ENCODE results near the gene F2RL3. TPM values are rescaled to one million over a fixed set of nuclear protein-coding genes. Genes with fewer than 3 reads are reported as not detected.

Gene F2RL3
- total and polyA plus RNA-seq, 5 donors from 2014 or later = 0.10 TPM; not detected in 4

GRCh38 chr19:16853066-16853465, 35.7 kb upstream of the F2RL3 start:
- Mint-ChIP-seq H3K36me3 (peaks cover 33% of the 10 kb centered on the region), H3K27me3 (no peaks in the 10 kb centered on the region), H3K4me1 (peaks cover 0 to under 1% (median 0%) of the 10 kb centered on the region in 4 donors), H3K27ac (no peak overlapping the region), H3K9me3 (no peaks in the 10 kb centered on the region), H3K4me3 (no peak overlapping the region)
- Histone ChIP-seq H3K9me3 (ENCODE audit: control insufficient read depth in 2 of 2, low read length in 2 of 2) (no peaks in the 10 kb centered on the region), H3K27ac (ENCODE audit: insufficient read depth, low read length, poor library complexity, severe bottlenecking) (no peak overlapping the region), H3K27me3 (ENCODE audit: control insufficient read depth, insufficient read depth, low read length) (no peaks in the 10 kb centered on the region), H3K4me3 (ENCODE audit: low read depth, low read length) (no peak overlapping the region), H3K4me1 (ENCODE audit: control insufficient read depth, insufficient read depth, low read length, poor library complexity, severe bottlenecking) (no peaks in the 10 kb centered on the region), H3K36me3 (ENCODE audit: control insufficient read depth, insufficient read depth, low read length) (peaks cover 53% of the 10 kb centered on the region)
- DNase-seq (no peak), ATAC-seq (ENCODE audit: low read depth in 2 of 2) (no peak)

GRCh38 chr19:16856091-16856490, 32.7 kb upstream of the F2RL3 start:
- Histone ChIP-seq H3K36me3 (ENCODE audit: control insufficient read depth, insufficient read depth, low read length) (peaks cover 33% of the 10 kb centered on the region), H3K4me3 (ENCODE audit: low read depth, low read length) (no peak overlapping the region), H3K4me1 (ENCODE audit: control insufficient read depth, insufficient read depth, low read length, poor library complexity, severe bottlenecking) (no peaks in the 10 kb centered on the region), H3K27ac (ENCODE audit: insufficient read depth, low read length, poor library complexity, severe bottlenecking) (no peak overlapping the region), H3K9me3 (ENCODE audit: control insufficient read depth in 2 of 2, low read length in 2 of 2) (no peaks in the 10 kb centered on the region), H3K27me3 (ENCODE audit: control insufficient read depth, insufficient read depth, low read length) (no peaks in the 10 kb centered on the region)
- no peak overlapping the region for H3K4me3 Mint-ChIP-seq
- no peak for ATAC-seq (ENCODE audit: low read depth in 2 of 2)
- no peaks in the 10 kb centered on the region for H3K9me3 Mint-ChIP-seq
- peak overlapping the region in 1 of 3 donors; percentile 75 for H3K27ac Mint-ChIP-seq
- DNase-seq = no peak
- peaks cover 0 to 1% (median 0%) of the 10 kb centered on the region in 4 donors for H3K4me1 Mint-ChIP-seq
- H3K36me3 Mint-ChIP-seq = peaks cover 34% of the 10 kb centered on the region
- no peaks in the 10 kb centered on the region for H3K27me3 Mint-ChIP-seq

GRCh38 chr19:16859626-16860025, 29.2 kb upstream of the F2RL3 start:
- H3K27ac ChIP-seq (ENCODE audit: insufficient read depth, low read length, poor library complexity, severe bottlenecking) = no peak overlapping the region
- Mint-ChIP-seq H3K4me3 (no peak overlapping the region), H3K27me3 (no peaks in the 10 kb centered on the region), H3K9me3 (no peaks in the 10 kb centered on the region), H3K36me3 (peaks cover 37% of the 10 kb centered on the region), H3K27ac (no peak overlapping the region), H3K4me1 (peaks cover 0 to 2% (median under 1%) of the 10 kb centered on the region in 4 donors)
- DNase-seq (no peak), ATAC-seq (ENCODE audit: low read depth in 2 of 2) (no peak)
- H3K36me3 ChIP-seq (ENCODE audit: control insufficient read depth, insufficient read depth, low read length) = peaks cover 26% of the 10 kb centered on the region
- no peak overlapping the region for H3K4me3 ChIP-seq (ENCODE audit: low read depth, low read length)
- no peaks in the 10 kb centered on the region for H3K4me1 ChIP-seq (ENCODE audit: control insufficient read depth, insufficient read depth, low read length, poor library complexity, severe bottlenecking)
- no peaks in the 10 kb centered on the region for H3K27me3 ChIP-seq (ENCODE audit: control insufficient read depth, insufficient read depth, low read length)
- H3K9me3 ChIP-seq (ENCODE audit: control insufficient read depth in 2 of 2, low read length in 2 of 2) = no peaks in the 10 kb centered on the region

GRCh38 chr19:16860118-16860517, 28.7 kb upstream of the F2RL3 start:
- peaks cover 0 to 2% (median under 1%) of the 10 kb centered on the region in 4 donors for H3K4me1 Mint-ChIP-seq
- Histone ChIP-seq H3K27ac (ENCODE audit: insufficient read depth, low read length, poor library complexity, severe bottlenecking) (no peak overlapping the region), H3K9me3 (ENCODE audit: control insufficient read depth in 2 of 2, low read length in 2 of 2) (no peaks in the 10 kb centered on the region), H3K36me3 (ENCODE audit: control insufficient read depth, insufficient read depth, low read length) (peaks cover 25% of the 10 kb centered on the region), H3K4me1 (ENCODE audit: control insufficient read depth, insufficient read depth, low read length, poor library complexity, severe bottlenecking) (no peaks in the 10 kb centered on the region), H3K27me3 (ENCODE audit: control insufficient read depth, insufficient read depth, low read length) (no peaks in the 10 kb centered on the region), H3K4me3 (ENCODE audit: low read depth, low read length) (no peak overlapping the region)
- H3K27ac Mint-ChIP-seq = no peak overlapping the region
- peaks cover 32% of the 10 kb centered on the region for H3K36me3 Mint-ChIP-seq
- no peak overlapping the region for H3K4me3 Mint-ChIP-seq
- no peaks in the 10 kb centered on the region for H3K9me3 Mint-ChIP-seq
- DNase-seq = no peak
- no peak for ATAC-seq (ENCODE audit: low read depth in 2 of 2)
- H3K27me3 Mint-ChIP-seq = no peaks in the 10 kb centered on the region

GRCh38 chr19:16861011-16861410, 27.8 kb upstream of the F2RL3 start:
- Histone ChIP-seq H3K36me3 (ENCODE audit: control insufficient read depth, insufficient read depth, low read length) (peaks cover 33% of the 10 kb centered on the region), H3K4me3 (ENCODE audit: low read depth, low read length) (no peak overlapping the region), H3K4me1 (ENCODE audit: control insufficient read depth, insufficient read depth, low read length, poor library complexity, severe bottlenecking) (no peaks in the 10 kb centered on the region), H3K9me3 (ENCODE audit: control insufficient read depth in 2 of 2, low read length in 2 of 2) (no peaks in the 10 kb centered on the region), H3K27me3 (ENCODE audit: control insufficient read depth, insufficient read depth, low read length) (no peaks in the 10 kb centered on the region), H3K27ac (ENCODE audit: insufficient read depth, low read length, poor library complexity, severe bottlenecking) (no peak overlapping the region)
- Mint-ChIP-seq H3K36me3 (peaks cover 34% of the 10 kb centered on the region), H3K9me3 (no peaks in the 10 kb centered on the region), H3K4me1 (peaks cover 0 to 2% (median under 1%) of the 10 kb centered on the region in 4 donors), H3K27ac (no peak overlapping the region), H3K27me3 (no peaks in the 10 kb centered on the region), H3K4me3 (no peak overlapping the region)
- no peak for ATAC-seq (ENCODE audit: low read depth in 2 of 2)
- DNase-seq = no peak

GRCh38 chr19:16861834-16862233, 27.0 kb upstream of the F2RL3 start:
- no peaks in the 10 kb centered on the region for H3K27me3 ChIP-seq (ENCODE audit: control insufficient read depth, insufficient read depth, low read length)
- Mint-ChIP-seq H3K27me3 (no peaks in the 10 kb centered on the region), H3K4me1 (peaks cover 0 to 2% (median under 1%) of the 10 kb centered on the region in 4 donors), H3K36me3 (peaks cover 34% of the 10 kb centered on the region), H3K4me3 (no peak overlapping the region), H3K27ac (no peak overlapping the region), H3K9me3 (no peaks in the 10 kb centered on the region)
- H3K4me1 ChIP-seq (ENCODE audit: control insufficient read depth, insufficient read depth, low read length, poor library complexity, severe bottlenecking) = no peaks in the 10 kb centered on the region
- H3K9me3 ChIP-seq (ENCODE audit: control insufficient read depth in 2 of 2, low read length in 2 of 2) = no peaks in the 10 kb centered on the region
- ATAC-seq (ENCODE audit: low read depth in 2 of 2) = no peak
- H3K36me3 ChIP-seq (ENCODE audit: control insufficient read depth, insufficient read depth, low read length) = peaks cover 41% of the 10 kb centered on the region
- no peak overlapping the region for H3K27ac ChIP-seq (ENCODE audit: insufficient read depth, low read length, poor library complexity, severe bottlenecking)
- DNase-seq = no peak
- H3K4me3 ChIP-seq (ENCODE audit: low read depth, low read length) = no peak overlapping the region

GRCh38 chr19:16862826-16863415, 25.9 kb upstream of the F2RL3 start:
- H3K36me3 Mint-ChIP-seq = peaks cover 33% of the 10 kb centered on the region
- Histone ChIP-seq H3K27me3 (ENCODE audit: control insufficient read depth, insufficient read depth, low read length) (no peaks in the 10 kb centered on the region), H3K9me3 (ENCODE audit: control insufficient read depth in 2 of 2, low read length in 2 of 2) (no peaks in the 10 kb centered on the region), H3K4me3 (ENCODE audit: low read depth, low read length) (no peak overlapping the region), H3K4me1 (ENCODE audit: control insufficient read depth, insufficient read depth, low read length, poor library complexity, severe bottlenecking) (no peaks in the 10 kb centered on the region), H3K36me3 (ENCODE audit: control insufficient read depth, insufficient read depth, low read length) (peaks cover 51% of the 10 kb centered on the region), H3K27ac (ENCODE audit: insufficient read depth, low read length, poor library complexity, severe bottlenecking) (no peak overlapping the region)
- H3K27ac Mint-ChIP-seq = peak overlapping the region in 1 of 3 donors; percentile 69
- H3K9me3 Mint-ChIP-seq = no peaks in the 10 kb centered on the region
- no peaks in the 10 kb centered on the region for H3K27me3 Mint-ChIP-seq
- no peak for ATAC-seq (ENCODE audit: low read depth in 2 of 2)
- H3K4me1 Mint-ChIP-seq = peaks cover 0 to 2% (median under 1%) of the 10 kb centered on the region in 4 donors
- DNase-seq = no peak
- H3K4me3 Mint-ChIP-seq = no peak overlapping the region

GRCh38 chr19:16867211-16867610, 21.6 kb upstream of the F2RL3 start:
- H3K4me3 ChIP-seq (ENCODE audit: low read depth, low read length) = no peak overlapping the region
- H3K27me3 Mint-ChIP-seq = no peaks in the 10 kb centered on the region
- no peak overlapping the region for H3K27ac Mint-ChIP-seq
- H3K9me3 ChIP-seq (ENCODE audit: control insufficient read depth in 2 of 2, low read length in 2 of 2) = no peaks in the 10 kb centered on the region
- peaks cover 0 to 2% (median 0%) of the 10 kb centered on the region in 4 donors for H3K4me1 Mint-ChIP-seq
- H3K36me3 Mint-ChIP-seq = peaks cover 35% of the 10 kb centered on the region
- no peaks in the 10 kb centered on the region for H3K4me1 ChIP-seq (ENCODE audit: control insufficient read depth, insufficient read depth, low read length, poor library complexity, severe bottlenecking)
- no peaks in the 10 kb centered on the region for H3K27me3 ChIP-seq (ENCODE audit: control insufficient read depth, insufficient read depth, low read length)
- H3K4me3 Mint-ChIP-seq = no peak overlapping the region
- ATAC-seq (ENCODE audit: low read depth in 2 of 2) (no peak), DNase-seq (no peak)
- no peaks in the 10 kb centered on the region for H3K9me3 Mint-ChIP-seq
- H3K36me3 ChIP-seq (ENCODE audit: control insufficient read depth, insufficient read depth, low read length) = peaks cover 66% of the 10 kb centered on the region
- H3K27ac ChIP-seq (ENCODE audit: insufficient read depth, low read length, poor library complexity, severe bottlenecking) = no peak overlapping the region

All from CD4-positive, CD25-positive, alpha-beta regulatory T cell (primary cell).